Stomach (tissue), 9 donors: ENCODE measurements around the gene OGFOD2. TPM values are rescaled to one million over a fixed set of nuclear protein-coding genes. Genes with fewer than 3 reads are reported as not detected.
A peak's percentile ranks its signal among the peaks of the same experiment; 100 is the strongest.

Source experiments
- DNase-seq, 2 donors: peaks; one replicate each; pipeline versions ENCODE4 v3.0.0 to v3.0.0-alpha.2; 2013 to 2019
- H3K27ac ChIP-seq, 5 donors: fragments of 200-600 bp in 4 of 5; sonication (generic) in 4 of 5; one replicate each; pipeline ENCODE4 v1.5.1; 2013 to 2019; ENCODE audit warnings: mild to moderate bottlenecking in 1 of 5, moderate library complexity in 1 of 5
- H3K27me3 ChIP-seq, 3 donors: fragments of 200-600 bp; sonication (generic); one replicate each; pipeline ENCODE4 v1.5.1; 2017 to 2019; ENCODE audit warnings: mixed run types in 1 of 3
- H3K36me3 ChIP-seq, 4 donors: fragments of 200-600 bp; sonication (generic); 1 replicate in 3 of 4; 2 replicates in 1 of 4; pipeline ENCODE4 v1.5.1; 2016 to 2019
- H3K4me1 ChIP-seq, 4 donors: fragments of 200-600 bp; sonication (generic); one replicate each; pipeline ENCODE4 v1.5.1; 2016 to 2019
- H3K4me3 ChIP-seq, 4 donors: fragments of 200-600 bp; sonication (generic) in 3 of 4; one replicate each; pipeline ENCODE4 v1.5.1; 2016 to 2019; ENCODE audit warnings: mild to moderate bottlenecking in 1 of 4
- H3K9me3 ChIP-seq, 4 donors: fragments of 200-600 bp; sonication (generic); one replicate each; pipeline ENCODE4 v1.5.1; 2016 to 2019
- EP300 ChIP-seq: sonication (generic); formaldehyde crosslinking; IDR thresholded peaks from one replicate; pipeline ENCODE4 v1.6.1; 2017; ENCODE audit warnings: antibody characterized with exemption
- POLR2A ChIP-seq, 4 donors: fragments of 450-650 bp; IDR thresholded peaks; one replicate each; pipeline ENCODE4 v1.6.1; 2016; ENCODE audit warnings: antibody characterized with exemption in 4 of 4, control low read depth in 2 of 4, mild to moderate bottlenecking in 1 of 4, moderate library complexity in 1 of 4
- POLR2AphosphoS5 ChIP-seq, 3 donors: sonication (generic); formaldehyde crosslinking; IDR thresholded peaks; one replicate each; pipeline ENCODE4 v1.6.1; 2016; ENCODE audit warnings: antibody characterized with exemption in 3 of 3
- WGBS, 5 donors: extraction: QIAGEN DNeasy Blood & Tissue Kit in 3 of 5; methylation state at CpG; one replicate each; pipeline versions ENCODE4 v1.1.5 to v1.1.7; 2013 to 2018; 5-methylcytosine and 5-hydroxymethylcytosine counted together
- intact Hi-C: fragments of 100-400 bp; cut with DNase I; formaldehyde crosslinking; loops from one replicate; pipeline ENCODE4 v1.15.1; 2023; ENCODE audit warnings: low total_unique reads
- polyA plus RNA-seq, 3 donors: library from polyadenylated mRNA; stranded (reverse); fragments of 200-250 nt; gene quantifications; one replicate each; pipeline ENCODE4 v1.2.3, GENCODE V29; 2013
- total RNA-seq, 5 donors: library from RNA; depleted of rRNA; stranded (reverse); fragments of >200 nt; gene quantifications; one replicate each; pipeline versions ENCODE4 v1.1.0 to v1.2.3, GENCODE V29; 2014 to 2016
- TF ChIP-seq, protein P1 (sequence below), 7 experiments: fragments of 450-650 bp in 4 of 7; fragments of 200-600 bp in 3 of 7; sonication (generic) in 3 of 7; IDR thresholded peaks; one replicate each; pipeline ENCODE4 v1.5.1; 2016 to 2019; ENCODE audit warnings: antibody characterized with exemption in 7 of 7, control low read depth in 2 of 7, mild to moderate bottlenecking in 1 of 7
- donor health status: healthy with polysubstance abuse.
- donor health status: Bipolar disorder and iron deficiency.
- donor health status: healthy.

The OGFOD2 gene
- total and polyA plus RNA-seq, 8 donors: 1.7 to 29.2 (median 13.7) TPM

DNA sequence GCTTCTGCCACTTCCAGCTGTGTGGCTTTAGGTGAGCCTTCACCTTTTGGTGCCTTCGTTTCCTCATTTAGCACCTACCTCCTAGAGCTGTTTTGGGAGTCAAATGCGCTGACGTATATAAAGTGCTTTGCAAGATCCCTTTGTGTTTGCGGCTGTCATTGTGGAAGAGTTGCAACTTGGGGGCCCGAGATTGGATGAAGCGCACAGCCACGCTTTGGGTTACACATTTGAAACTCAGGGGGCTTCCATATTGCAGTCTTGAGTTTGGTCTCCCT is 4.8 kb downstream of the OGFOD2 start:
- Histone ChIP-seq H3K36me3 (peaks cover 5 to 44% (median 32%) of the 10 kb centered on the region in 4 donors), H3K27me3 (no peaks in the 10 kb centered on the region), H3K4me1 (peaks cover 67 to 89% (median 86%) of the 10 kb centered on the region in 4 donors), H3K4me3 (peak overlapping the region; percentile 94 to 100 (median 98)), H3K9me3 (no peaks in the 10 kb centered on the region), H3K27ac (peak overlapping the region; percentile 88 to 93 (median 91))
- intact Hi-C loops: loop anchor here (10.0 kb wide), 2 partner anchors 175 to 255 kb away; partner anchors contain the start of genes MPHOSPH9, MTRFR and PITPNM2
- DNase-seq: no peak
- no peak for TF ChIP-seq POLR2AphosphoS5 (IDR thresholded peaks at IDR 0.05)
- TF ChIP-seq, protein P1, sequence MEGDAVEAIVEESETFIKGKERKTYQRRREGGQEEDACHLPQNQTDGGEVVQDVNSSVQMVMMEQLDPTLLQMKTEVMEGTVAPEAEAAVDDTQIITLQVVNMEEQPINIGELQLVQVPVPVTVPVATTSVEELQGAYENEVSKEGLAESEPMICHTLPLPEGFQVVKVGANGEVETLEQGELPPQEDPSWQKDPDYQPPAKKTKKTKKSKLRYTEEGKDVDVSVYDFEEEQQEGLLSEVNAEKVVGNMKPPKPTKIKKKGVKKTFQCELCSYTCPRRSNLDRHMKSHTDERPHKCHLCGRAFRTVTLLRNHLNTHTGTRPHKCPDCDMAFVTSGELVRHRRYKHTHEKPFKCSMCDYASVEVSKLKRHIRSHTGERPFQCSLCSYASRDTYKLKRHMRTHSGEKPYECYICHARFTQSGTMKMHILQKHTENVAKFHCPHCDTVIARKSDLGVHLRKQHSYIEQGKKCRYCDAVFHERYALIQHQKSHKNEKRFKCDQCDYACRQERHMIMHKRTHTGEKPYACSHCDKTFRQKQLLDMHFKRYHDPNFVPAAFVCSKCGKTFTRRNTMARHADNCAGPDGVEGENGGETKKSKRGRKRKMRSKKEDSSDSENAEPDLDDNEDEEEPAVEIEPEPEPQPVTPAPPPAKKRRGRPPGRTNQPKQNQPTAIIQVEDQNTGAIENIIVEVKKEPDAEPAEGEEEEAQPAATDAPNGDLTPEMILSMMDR (IDR thresholded peaks at IDR 0.05): no peak
- TF ChIP-seq EP300: no peak
- TF ChIP-seq POLR2A (IDR thresholded peaks at IDR 0.05): no peak
- 2 to 6% (median 4%) methylated on average over 7 of the region's 7 CpGs for WGBS, 5 donors

DNA sequence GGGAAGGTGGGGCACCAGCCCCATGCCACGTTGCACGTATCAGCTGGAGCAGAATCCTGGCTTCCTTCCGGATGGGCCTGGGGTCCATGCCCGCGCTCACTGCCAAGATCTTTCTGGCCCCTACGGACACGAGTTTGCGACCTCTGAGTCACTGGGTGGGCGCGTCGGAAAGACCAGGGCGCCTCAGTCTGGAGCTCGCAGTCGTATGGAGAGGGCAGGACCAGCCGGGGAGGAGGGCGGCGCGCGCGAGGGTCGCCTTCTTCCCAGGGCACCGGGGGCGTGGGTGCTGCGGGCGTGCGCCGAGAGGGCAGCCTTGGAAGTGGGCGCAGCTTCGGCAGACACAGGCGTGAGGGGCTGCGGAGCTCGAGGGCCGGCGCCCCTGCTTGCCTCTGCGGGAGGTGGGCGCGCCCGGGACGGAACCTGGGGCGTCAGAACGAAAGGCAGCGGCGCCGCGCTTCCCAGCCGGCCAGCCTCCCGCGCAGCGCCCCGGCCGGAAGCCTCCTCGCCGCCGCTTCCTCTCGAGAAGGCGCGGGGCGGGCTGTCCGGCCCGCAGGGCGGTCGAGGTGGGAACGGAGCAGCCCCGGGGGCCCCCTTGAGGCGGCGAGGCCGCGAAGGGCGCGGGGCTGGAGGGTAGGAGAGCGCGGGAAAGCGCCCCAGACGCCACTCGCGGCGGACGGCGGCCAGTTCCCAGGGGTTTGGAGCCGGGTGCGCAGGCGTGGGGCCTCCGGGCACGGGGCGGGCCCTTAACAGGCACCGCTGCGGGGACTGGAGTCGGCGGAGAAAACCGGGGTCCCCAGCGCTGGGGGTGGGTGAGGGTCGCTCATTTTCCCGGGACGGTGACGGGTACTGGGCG is 5.4 kb downstream of the OGFOD2 start, which contains the start of gene ARL6IP4:
ARL6IP4 (plus strand) TSS at position 499 of the 853 bp plus-strand sequence. CDS start 459 bp downstream, outside the sequence.
- peak; percentile 70 to 91 for DNase-seq
- no peaks in the 10 kb centered on the region for H3K27me3 ChIP-seq
- peaks cover 5 to 44% (median 32%) of the 10 kb centered on the region in 4 donors for H3K36me3 ChIP-seq
- no peaks in the 10 kb centered on the region for H3K9me3 ChIP-seq
- TF ChIP-seq, protein P1 (IDR thresholded peaks at IDR 0.05): no peak
- TF ChIP-seq EP300: no peak
- peak; percentile 56 to 79 (median 73) for TF ChIP-seq POLR2AphosphoS5 (IDR thresholded peaks at IDR 0.05)
- H3K27ac ChIP-seq: peak within 1 kb of the TSS; percentile 88 to 93 (median 91)
- peak within 1 kb of the TSS; percentile 94 to 100 (median 98) for H3K4me3 ChIP-seq
- 0 to 1% (median 1%) methylated on average over 12 to 96 of the region's 96 CpGs for WGBS, 5 donors
- intact Hi-C loops: loop anchor here (10.0 kb wide), 1 partner anchor 254 kb away; the partner anchor contains the start of genes MPHOSPH9 and MTRFR
- peaks cover 73 to 91% (median 91%) of the 10 kb centered on the region in 4 donors for H3K4me1 ChIP-seq

DNA sequence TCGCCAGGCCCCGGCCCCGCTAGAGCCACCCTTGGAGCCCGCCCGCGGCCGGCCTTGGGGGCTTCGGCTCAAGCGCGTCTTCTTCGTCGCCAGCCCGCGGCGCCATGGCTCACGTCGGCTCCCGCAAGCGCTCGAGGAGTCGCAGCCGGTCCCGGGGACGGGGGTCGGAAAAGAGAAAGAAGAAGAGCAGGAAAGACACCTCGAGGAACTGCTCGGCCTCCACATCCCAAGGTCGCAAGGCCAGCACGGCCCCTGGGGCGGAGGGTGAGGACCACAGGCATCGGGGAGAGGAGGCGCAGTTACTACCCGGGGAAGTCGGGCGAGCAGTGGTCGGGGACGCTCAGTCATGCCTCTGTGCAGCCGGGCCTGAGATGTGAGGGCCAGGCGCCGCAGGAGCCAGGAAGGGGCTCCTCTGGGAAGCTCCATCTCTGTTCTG is 6.0 kb downstream of the OGFOD2 start:
- no peaks in the 10 kb centered on the region for H3K9me3 ChIP-seq
- peaks cover 5 to 50% (median 38%) of the 10 kb centered on the region in 4 donors for H3K36me3 ChIP-seq
- H3K27ac ChIP-seq: peak overlapping the region; percentile 88 to 93 (median 91)
- peak overlapping the region; percentile 94 to 100 (median 98) for H3K4me3 ChIP-seq
- WGBS, 5 donors: 0 to 1% (median 0%) methylated on average over 20 to 40 of the region's 40 CpGs
- intact Hi-C loops: loop anchor here (10.0 kb wide), 1 partner anchor 254 kb away; the partner anchor contains the start of genes MPHOSPH9 and MTRFR
- TF ChIP-seq POLR2A (IDR thresholded peaks at IDR 0.05) (no peak), EP300 (no peak), POLR2AphosphoS5 (IDR thresholded peaks at IDR 0.05) (no peak)
- TF ChIP-seq, protein P1 (IDR thresholded peaks at IDR 0.05): no peak
- DNase-seq: no peak
- H3K27me3 ChIP-seq: no peaks in the 10 kb centered on the region
- peaks cover 69 to 89% (median 87%) of the 10 kb centered on the region in 4 donors for H3K4me1 ChIP-seq
